Activated CD4-positive, alpha-beta T cell treated with anti-CD3 and anti-CD28 coated beads for 36 hours (primary cell): ENCODE data around the gene PAX2. TPM values are rescaled to one million over a fixed set of nuclear protein-coding genes. Genes with fewer than 3 reads are reported as not detected.

Experiments
- ATAC-seq: fragments of 200-7000 bp; cut with Tn5 transposase; one replicate; pipeline ENCODE4 v1.10.0; 2021; ENCODE audit warnings: mild to moderate bottlenecking, moderate library complexity
- CTCF ChIA-PET: fragments of 350-600 bp; sonication (Branson Sonifier 250); formaldehyde crosslinking; loops from one replicate; lab custom pipeline; 2021; ENCODE audit warnings: antibody characterized with exemption; lab: Charles Lee
- POLR2A ChIA-PET: fragments of 350-600 bp; sonication (Branson Sonifier 250); formaldehyde crosslinking; loops from one replicate; lab custom pipeline; 2021; ENCODE audit warnings: antibody characterized with exemption, inconsistent platforms; lab: Charles Lee
- DNase-seq: peaks from one replicate; pipeline ENCODE4 v3.0.0-alpha.2; 2020
- H3K27ac Mint-ChIP-seq: one replicate; pipeline ENCODE4 v1.8.0; 2021; ENCODE audit warnings: mixed read lengths
- H3K27me3 Mint-ChIP-seq: one replicate; pipeline ENCODE4 v1.8.0; 2021; ENCODE audit warnings: mixed read lengths
- H3K36me3 Mint-ChIP-seq: one replicate; pipeline ENCODE4 v1.8.0; 2021; ENCODE audit warnings: low read depth, mixed read lengths
- H3K4me1 Mint-ChIP-seq: one replicate; pipeline ENCODE4 v1.8.0; 2021; ENCODE audit warnings: mixed read lengths
- H3K4me3 Mint-ChIP-seq: one replicate; pipeline ENCODE4 v1.8.0; 2021; ENCODE audit warnings: mild to moderate bottlenecking, moderate library complexity, mixed read lengths
- H3K9me3 Mint-ChIP-seq: one replicate; pipeline ENCODE4 v1.8.0; 2021; ENCODE audit warnings: low read depth, mixed read lengths
- intact Hi-C, 2 experiments: fragments of 100-400 bp; cut with DNase I in 1 of 2; cut with micrococcal nuclease in 1 of 2; formaldehyde crosslinking; loops; one replicate each; pipeline versions ENCODE4 v1.14.2 to v1.15.1; 2022 to 2024; cut with DNase I, micrococcal nuclease
- total RNA-seq, 2 experiments: library from RNA; stranded (reverse); gene quantifications; one replicate each; pipeline ENCODE4 v1.2.3, GENCODE V29; 2021

Gene PAX2
- total RNA-seq, 2 experiments from 2014 or later: 0.05 to 0.09 TPM

GRCh38 chr10:100826661-100826982, 81.2 kb downstream of the PAX2 start:
- H3K4me1 Mint-ChIP-seq: peaks cover 24% of the 10 kb centered on the region
- peaks cover 2% of the 10 kb centered on the region for H3K36me3 Mint-ChIP-seq
- no peak overlapping the region for H3K27ac Mint-ChIP-seq
- H3K9me3 Mint-ChIP-seq: no peaks in the 10 kb centered on the region
- intact Hi-C loops: loop anchor here (2.0 to 10.0 kb wide), 6 partner anchors 46 to 398 kb away; partner anchors contain the start of genes LBX1 (in 1 of the 2) and PAX2 (in 1 of the 2)
- POLR2A ChIA-PET: no interaction called here
- H3K4me3 Mint-ChIP-seq: peak overlapping the region; percentile 26
- H3K27me3 Mint-ChIP-seq: peaks cover 64% of the 10 kb centered on the region
- CTCF ChIA-PET: no interaction called here
- peak; percentile 6 for ATAC-seq
- DNase-seq: no peak

DNA sequence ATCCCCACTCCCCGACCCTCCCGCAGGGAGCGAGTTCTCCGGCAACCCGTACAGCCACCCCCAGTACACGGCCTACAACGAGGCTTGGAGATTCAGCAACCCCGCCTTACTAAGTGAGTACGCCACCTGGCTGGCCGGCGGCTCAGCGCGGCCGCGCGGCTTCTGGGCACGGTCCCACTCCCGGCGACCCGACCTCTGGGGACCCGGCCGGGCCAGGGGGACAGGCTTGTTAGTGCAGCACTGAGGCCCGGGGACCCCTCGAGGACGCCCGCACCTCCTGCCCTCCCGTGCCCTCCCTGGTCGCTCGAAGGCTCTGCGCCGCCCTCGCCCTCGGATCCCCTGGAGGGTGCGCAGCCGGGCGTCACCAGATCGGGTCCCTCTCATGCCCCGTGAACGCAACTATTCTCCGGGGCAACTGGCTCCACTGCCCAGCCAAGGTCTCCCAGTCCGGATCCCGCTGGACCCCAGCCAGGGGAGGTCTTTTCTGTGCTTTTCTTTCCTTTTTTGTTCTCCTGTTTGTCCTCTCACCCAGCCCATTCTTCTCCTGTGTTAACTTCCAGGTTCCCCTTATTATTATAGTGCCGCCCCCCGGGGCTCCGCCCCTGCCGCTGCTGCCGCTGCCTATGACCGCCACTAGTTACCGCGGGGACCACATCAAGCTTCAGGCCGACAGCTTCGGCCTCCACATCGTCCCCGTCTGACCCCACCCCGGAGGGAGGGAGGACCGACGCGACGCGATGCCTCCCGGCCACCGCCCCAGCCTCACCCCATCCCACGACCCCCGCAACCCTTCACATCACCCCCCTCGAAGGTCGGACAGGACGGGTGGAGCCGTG, 81.8 kb downstream of the PAX2 start:
- H3K36me3 Mint-ChIP-seq: peaks cover 2% of the 10 kb centered on the region
- DNase-seq (peak; percentile 61), ATAC-seq (peak; percentile 67)
- intact Hi-C loops: loop anchor here (2.0 to 10.0 kb wide), 6 partner anchors 45 to 398 kb away; partner anchors contain the start of genes LBX1 (in 1 of the 2) and PAX2 (in 1 of the 2)
- H3K27ac Mint-ChIP-seq: no peak overlapping the region
- ChIA-PET CTCF (interaction anchor here (0.6 kb wide), 1 partner anchor 1525 kb away, joined by 4 read pairs; no protein-coding TSS in a partner anchor), POLR2A (no interaction called here)
- H3K9me3 Mint-ChIP-seq: no peaks in the 10 kb centered on the region
- peaks cover 65% of the 10 kb centered on the region for H3K27me3 Mint-ChIP-seq
- H3K4me1 Mint-ChIP-seq: peaks cover 24% of the 10 kb centered on the region
- peak overlapping the region; percentile 63 for H3K4me3 Mint-ChIP-seq

- Mint-ChIP-seq H3K36me3 (peaks cover 2% of the 10 kb centered on the region), H3K27me3 (peaks cover 66% of the 10 kb centered on the region), H3K4me1 (peaks cover 24% of the 10 kb centered on the region), H3K4me3 (peak overlapping the region; percentile 70), H3K27ac (no peak overlapping the region), H3K9me3 (no peaks in the 10 kb centered on the region)
- DNase-seq: peak; percentile 62
- ChIA-PET CTCF (interaction anchor here (0.6 kb wide), 1 partner anchor 1524 kb away, joined by 4 read pairs; no protein-coding TSS in a partner anchor), POLR2A (no interaction called here)
- peak; percentile 48 for ATAC-seq
- intact Hi-C loops: loop anchor here (1.0 to 10.0 kb wide), 9 partner anchors 19 to 397 kb away; partner anchors contain the start of genes PAX2 (in 2 of the 2) and LBX1 (in 1 of the 2)
These were observed 82.7 kb downstream of the PAX2 start for GRCh38 chr10:100827819-100828737.

GRCh38 chr10:100828738-100829096, 83.3 kb downstream of the PAX2 start:
- Mint-ChIP-seq H3K4me3 (peak overlapping the region; percentile 70), H3K27me3 (peaks cover 65% of the 10 kb centered on the region), H3K27ac (no peak overlapping the region), H3K4me1 (peaks cover 24% of the 10 kb centered on the region), H3K9me3 (no peaks in the 10 kb centered on the region), H3K36me3 (peaks cover 2% of the 10 kb centered on the region)
- ATAC-seq: peak; percentile 41
- DNase-seq: peak; percentile 66
- ChIA-PET POLR2A (no interaction called here), CTCF (no interaction called here)
- intact Hi-C loops: loop anchor here (1.0 to 10.0 kb wide), 7 partner anchors 19 to 396 kb away; partner anchors contain the start of genes PAX2 (in 2 of the 2) and LBX1 (in 1 of the 2)

DNA sequence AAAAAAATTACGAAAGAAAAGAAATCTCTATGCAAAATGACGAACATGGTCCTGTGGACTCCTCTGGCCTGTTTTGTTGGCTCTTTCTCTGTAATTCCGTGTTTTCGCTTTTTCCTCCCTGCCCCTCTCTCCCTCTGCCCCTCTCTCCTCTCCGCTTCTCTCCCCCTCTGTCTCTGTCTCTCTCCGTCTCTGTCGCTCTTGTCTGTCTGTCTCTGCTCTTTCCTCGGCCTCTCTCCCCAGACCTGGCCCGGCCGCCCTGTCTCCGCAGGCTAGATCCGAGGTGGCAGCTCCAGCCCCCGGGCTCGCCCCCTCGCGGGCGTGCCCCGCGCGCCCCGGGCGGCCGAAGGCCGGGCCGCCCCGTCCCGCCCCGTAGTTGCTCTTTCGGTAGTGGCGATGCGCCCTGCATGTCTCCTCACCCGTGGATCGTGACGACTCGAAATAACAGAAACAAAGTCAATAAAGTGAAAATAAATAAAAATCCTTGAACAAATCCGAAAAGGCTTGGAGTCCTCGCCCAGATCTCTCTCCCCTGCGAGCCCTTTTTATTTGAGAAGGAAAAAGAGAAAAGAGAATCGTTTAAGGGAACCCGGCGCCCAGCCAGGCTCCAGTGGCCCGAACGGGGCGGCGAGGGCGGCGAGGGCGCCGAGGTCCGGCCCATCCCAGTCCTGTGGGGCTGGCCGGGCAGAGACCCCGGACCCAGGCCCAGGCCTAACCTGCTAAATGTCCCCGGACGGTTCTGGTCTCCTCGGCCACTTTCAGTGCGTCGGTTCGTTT, 83.9 kb downstream of the PAX2 start:
- Mint-ChIP-seq H3K4me1 (peaks cover 24% of the 10 kb centered on the region), H3K27me3 (peaks cover 65% of the 10 kb centered on the region), H3K4me3 (peak overlapping the region; percentile 70), H3K27ac (no peak overlapping the region), H3K36me3 (peaks cover 2% of the 10 kb centered on the region), H3K9me3 (no peaks in the 10 kb centered on the region)
- peak; percentile 19 for DNase-seq
- ChIA-PET POLR2A (no interaction called here), CTCF (no interaction called here)
- intact Hi-C loops: loop anchor here (2.0 to 10.0 kb wide), 6 partner anchors 43 to 396 kb away; partner anchors contain the start of genes PAX2 (in 2 of the 2) and LBX1 (in 1 of the 2)
- no peak for ATAC-seq

- Mint-ChIP-seq H3K36me3 (peaks cover 2% of the 10 kb centered on the region), H3K27me3 (peaks cover 65% of the 10 kb centered on the region), H3K27ac (peak overlapping the region; percentile 22), H3K4me3 (peak overlapping the region; percentile 42), H3K9me3 (no peaks in the 10 kb centered on the region), H3K4me1 (peaks cover 24% of the 10 kb centered on the region)
- intact Hi-C loops: loop anchor here (2.0 to 10.0 kb wide), 6 partner anchors 42 to 395 kb away; partner anchors contain the start of genes PAX2 (in 2 of the 2) and LBX1 (in 1 of the 2)
- ChIA-PET POLR2A (no interaction called here), CTCF (no interaction called here)
- DNase-seq (peak; percentile 44), ATAC-seq (no peak)
These were observed 84.7 kb downstream of the PAX2 start for GRCh38 chr10:100829933-100830727.

DNA sequence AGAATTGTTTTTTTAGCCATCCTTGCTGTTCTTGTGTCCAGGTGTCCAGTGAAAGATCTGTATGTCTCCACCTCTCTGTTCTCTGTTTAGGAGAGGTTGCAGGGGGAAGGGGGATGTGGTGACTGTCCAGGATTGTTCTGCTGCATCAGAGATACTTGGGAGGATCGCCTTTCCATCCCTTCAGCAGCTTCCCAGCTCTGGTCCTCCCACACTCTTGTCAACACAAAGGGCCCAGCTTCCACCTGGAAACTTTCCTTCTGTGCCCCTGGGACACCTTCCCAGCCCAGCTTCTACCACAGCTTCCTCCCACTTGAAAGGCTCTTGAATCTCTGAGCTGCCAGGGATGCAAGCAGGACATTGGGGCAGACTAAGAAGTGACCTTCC, 85.3 kb downstream of the PAX2 start:
- intact Hi-C loops: no loop called here
- Mint-ChIP-seq H3K27ac (no peak overlapping the region), H3K9me3 (no peaks in the 10 kb centered on the region), H3K36me3 (peaks cover 2% of the 10 kb centered on the region), H3K4me1 (peaks cover 24% of the 10 kb centered on the region), H3K4me3 (peak overlapping the region; percentile 42), H3K27me3 (peaks cover 60% of the 10 kb centered on the region)
- DNase-seq (no peak), ATAC-seq (no peak)
- ChIA-PET CTCF (no interaction called here), POLR2A (no interaction called here)

GRCh38 chr10:100831742-100832141, 86.4 kb downstream of the PAX2 start:
- no peak overlapping the region for H3K27ac Mint-ChIP-seq
- H3K9me3 Mint-ChIP-seq: no peaks in the 10 kb centered on the region
- H3K4me3 Mint-ChIP-seq: no peak overlapping the region
- CTCF ChIA-PET: no interaction called here
- POLR2A ChIA-PET: no interaction called here
- intact Hi-C loops: no loop called here
- ATAC-seq (no peak), DNase-seq (no peak)
- H3K36me3 Mint-ChIP-seq: peaks cover 2% of the 10 kb centered on the region
- peaks cover 24% of the 10 kb centered on the region for H3K4me1 Mint-ChIP-seq
- H3K27me3 Mint-ChIP-seq: peaks cover 57% of the 10 kb centered on the region

GRCh38 chr10:100835810-100836209, 90.4 kb downstream of the PAX2 start:
- CTCF ChIA-PET: no interaction called here
- POLR2A ChIA-PET: no interaction called here
- DNase-seq (no peak), ATAC-seq (no peak)
- H3K27me3 Mint-ChIP-seq: peaks cover 35% of the 10 kb centered on the region
- no peaks in the 10 kb centered on the region for H3K9me3 Mint-ChIP-seq
- no peaks in the 10 kb centered on the region for H3K4me1 Mint-ChIP-seq
- H3K27ac Mint-ChIP-seq: no peak overlapping the region
- no peak overlapping the region for H3K4me3 Mint-ChIP-seq
- intact Hi-C loops: no loop called here
- no peaks in the 10 kb centered on the region for H3K36me3 Mint-ChIP-seq

GRCh38 chr10:100836891-100837290, 91.5 kb downstream of the PAX2 start:
- Mint-ChIP-seq H3K4me3 (no peak overlapping the region), H3K27ac (no peak overlapping the region), H3K27me3 (peaks cover 29% of the 10 kb centered on the region), H3K9me3 (no peaks in the 10 kb centered on the region), H3K4me1 (no peaks in the 10 kb centered on the region), H3K36me3 (no peaks in the 10 kb centered on the region)
- ATAC-seq: no peak
- POLR2A ChIA-PET: no interaction called here
- CTCF ChIA-PET: no interaction called here
- no peak for DNase-seq
- intact Hi-C loops: no loop called here
